K562 (cell line): Measurements from ENCODE around the gene SMIM13. TPM values are rescaled to one million over a fixed set of nuclear protein-coding genes. Genes with fewer than 3 reads are reported as not detected.

Source experiments
- ARID1B ChIP-seq: fragments of 450-650 bp; IDR thresholded peaks from 2 replicates; pipeline ENCODE4 v1.6.1; 2016; ENCODE audit warnings: antibody characterized with exemption, mild to moderate bottlenecking, inconsistent platforms
- CXXC5 ChIP-seq: fragments of 250-450 bp; sonication (Bioruptor Pico); IDR thresholded peaks from 2 replicates; pipeline ENCODE4 v1.8.0; 2022; ENCODE audit warnings: inconsistent platforms, mild to moderate bottlenecking, moderate library complexity
- FOXK2 ChIP-seq, 2 experiments: fragments of 450-650 bp; IDR thresholded peaks in 1 of 2; conservative IDR thresholded peaks in 1 of 2; 2 replicates each; pipeline ENCODE4 v1.6.1; 2016; ENCODE audit warnings: low read depth in 2 of 2, mild to moderate bottlenecking in 1 of 2
- HDAC1 ChIP-seq, 2 experiments: fragments of 450-650 bp; IDR thresholded peaks; 2 replicates each; pipeline ENCODE4 v1.6.1; 2016 to 2017; ENCODE audit warnings: inconsistent platforms in 1 of 2, mild to moderate bottlenecking in 1 of 2, moderate library complexity in 1 of 2
- KAT7 ChIP-seq: sonication (generic); formaldehyde crosslinking; IDR thresholded peaks from 2 replicates; pipeline ENCODE4 v1.8.0; 2022; ENCODE audit warnings: missing genetic modification reagents, mild to moderate bottlenecking, borderline replicate concordance
- MAZ ChIP-seq, 2 experiments: fragments of 450-650 bp in 1 of 2; sonication (generic) in 1 of 2; formaldehyde crosslinking; IDR thresholded peaks in 1 of 2; conservative IDR thresholded peaks in 1 of 2; 2 replicates each; pipeline versions ENCODE4 v1.4.0 to v1.5.0; 2020; ENCODE audit warnings: mild to moderate bottlenecking in 1 of 2, missing genetic modification reagents in 1 of 2
- NCOA2 ChIP-seq, 2 experiments: fragments of 450-650 bp; IDR thresholded peaks; 2 replicates each; pipeline ENCODE4 v1.6.1; 2018; ENCODE audit warnings: mild to moderate bottlenecking in 2 of 2, moderate library complexity in 1 of 2; ENCODE audit not compliant: partially characterized antibody in 2 of 2
- NR1H2 ChIP-seq: sonication (generic); formaldehyde crosslinking; IDR thresholded peaks from 2 replicates; pipeline ENCODE4 v1.4.0; 2020; ENCODE audit warnings: mild to moderate bottlenecking, missing genetic modification reagents
- SMARCA4 ChIP-seq: fragments of 450-650 bp; IDR thresholded peaks from 2 replicates; pipeline ENCODE4 v1.6.1; 2016
- SOX6 ChIP-seq: fragments of 450-650 bp; IDR thresholded peaks from 2 replicates; pipeline ENCODE4 v1.6.1; 2014; ENCODE audit warnings: mild to moderate bottlenecking
- TEAD1 ChIP-seq, 2 experiments: fragments of 450-650 bp in 1 of 2; sonication (generic) in 1 of 2; formaldehyde crosslinking; IDR thresholded peaks; 2 replicates each; pipeline versions ENCODE4 v1.4.0 to v1.8.0; 2020 to 2022; ENCODE audit warnings: mild to moderate bottlenecking in 2 of 2, missing genetic modification reagents in 1 of 2
- ZNF589 ChIP-seq: fragments of 200-800 bp; sonication (Bioruptor generic); IDR thresholded peaks from 2 replicates; pipeline ENCODE4 v1.6.1; 2016; ENCODE audit warnings: low read depth, missing genetic modification characterization, missing compliant biosample characterization
- ZNF655 ChIP-seq: fragments of 250-450 bp; sonication (Bioruptor Pico); IDR thresholded peaks from 2 replicates; pipeline ENCODE4 v1.5.0; 2021
- ZNF75A ChIP-seq: fragments of 450-650 bp; formaldehyde crosslinking; IDR thresholded peaks from 2 replicates; pipeline ENCODE4 v1.4.0; 2020; ENCODE audit warnings: mild to moderate bottlenecking
- ZZZ3 ChIP-seq: fragments of 450-650 bp; IDR thresholded peaks from 2 replicates; pipeline ENCODE4 v1.6.1; 2016; ENCODE audit warnings: antibody characterized with exemption, mild to moderate bottlenecking, moderate library complexity
- polyA plus RNA-seq, 8 experiments: library from polyadenylated mRNA; depleted of rRNA in 4 of 8; stranded (reverse) in 5 of 8; unstranded in 3 of 8; fragments of >200 nt; fragmentation: Nextera tagmentation in 2 of 8; fragmentation: Illumina TruSeq in 1 of 8; extraction: Ambion mirVana in 2 of 8; extraction: Trizol in 1 of 8; gene quantifications; 2 replicates each; pipeline versions ENCODE4 v1.2.1 to v1.2.3, GENCODE V29; 2011 to 2014; ENCODE audit warnings: inconsistent platforms in 1 of 8, missing spikeins in 1 of 8
- total RNA-seq, 7 experiments: library from RNA; depleted of rRNA in 6 of 7; stranded (reverse); fragments of >200 nt in 6 of 7; fragmentation: Illumina TruSeq in 2 of 7; extraction: Trizol in 2 of 7; gene quantifications; 2 replicates each; pipeline versions ENCODE4 v1.2.1 to v1.2.3, GENCODE V29; 2011 to 2021; ENCODE audit warnings: low replicate concordance in 1 of 7
- TF ChIP-seq, protein P1 (sequence below): fragments of 450-650 bp; IDR thresholded peaks from 2 replicates; pipeline ENCODE4 v1.6.1; 2016; ENCODE audit warnings: low read depth
- TF ChIP-seq, protein P2 (sequence below): fragments of 450-650 bp; IDR thresholded peaks from 2 replicates; pipeline ENCODE4 v1.6.1; 2014; ENCODE audit warnings: low read depth, mild to moderate bottlenecking, moderate library complexity, borderline replicate concordance

Gene SMIM13
- total and polyA plus RNA-seq, 9 of the 15 experiments (the other 6 are each of a cell fraction or from before 2014, with no cell fraction given), result 5.5 to 24.8 (median 11.7) TPM

DNA sequence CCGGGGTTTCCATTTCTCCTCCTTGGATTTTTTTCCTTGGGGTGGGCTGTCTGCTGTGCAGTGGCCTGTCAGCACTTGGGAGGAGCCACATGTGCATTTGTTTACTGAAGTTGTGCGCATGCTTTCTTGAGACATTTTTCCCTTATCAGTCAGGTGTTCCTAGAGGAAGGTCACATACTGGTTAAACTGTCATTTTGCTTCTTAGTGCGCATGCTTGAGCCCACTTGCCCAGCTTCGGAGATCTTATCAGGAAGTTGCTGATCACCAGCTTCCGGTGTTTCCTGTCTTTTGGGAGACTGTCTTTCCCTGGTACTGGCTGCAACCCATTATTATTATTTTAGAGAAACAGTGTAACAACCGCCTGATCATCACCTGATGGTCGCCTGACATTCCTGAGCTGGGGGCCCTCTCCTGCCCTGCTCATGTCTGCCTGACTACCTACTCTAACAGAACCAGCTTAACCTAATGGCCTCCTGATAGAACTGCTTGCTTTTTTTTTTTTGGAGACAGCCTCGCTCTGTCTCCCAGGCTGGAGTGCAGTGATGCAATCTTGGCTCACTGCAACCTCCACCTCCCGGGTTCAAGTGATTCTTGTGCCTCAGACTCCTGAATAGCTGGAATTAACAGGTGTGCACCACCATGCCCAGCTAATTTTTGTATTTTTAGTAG is 18.3 kb downstream of the SMIM13 start (continued):
- TF ChIP-seq, protein P1, sequence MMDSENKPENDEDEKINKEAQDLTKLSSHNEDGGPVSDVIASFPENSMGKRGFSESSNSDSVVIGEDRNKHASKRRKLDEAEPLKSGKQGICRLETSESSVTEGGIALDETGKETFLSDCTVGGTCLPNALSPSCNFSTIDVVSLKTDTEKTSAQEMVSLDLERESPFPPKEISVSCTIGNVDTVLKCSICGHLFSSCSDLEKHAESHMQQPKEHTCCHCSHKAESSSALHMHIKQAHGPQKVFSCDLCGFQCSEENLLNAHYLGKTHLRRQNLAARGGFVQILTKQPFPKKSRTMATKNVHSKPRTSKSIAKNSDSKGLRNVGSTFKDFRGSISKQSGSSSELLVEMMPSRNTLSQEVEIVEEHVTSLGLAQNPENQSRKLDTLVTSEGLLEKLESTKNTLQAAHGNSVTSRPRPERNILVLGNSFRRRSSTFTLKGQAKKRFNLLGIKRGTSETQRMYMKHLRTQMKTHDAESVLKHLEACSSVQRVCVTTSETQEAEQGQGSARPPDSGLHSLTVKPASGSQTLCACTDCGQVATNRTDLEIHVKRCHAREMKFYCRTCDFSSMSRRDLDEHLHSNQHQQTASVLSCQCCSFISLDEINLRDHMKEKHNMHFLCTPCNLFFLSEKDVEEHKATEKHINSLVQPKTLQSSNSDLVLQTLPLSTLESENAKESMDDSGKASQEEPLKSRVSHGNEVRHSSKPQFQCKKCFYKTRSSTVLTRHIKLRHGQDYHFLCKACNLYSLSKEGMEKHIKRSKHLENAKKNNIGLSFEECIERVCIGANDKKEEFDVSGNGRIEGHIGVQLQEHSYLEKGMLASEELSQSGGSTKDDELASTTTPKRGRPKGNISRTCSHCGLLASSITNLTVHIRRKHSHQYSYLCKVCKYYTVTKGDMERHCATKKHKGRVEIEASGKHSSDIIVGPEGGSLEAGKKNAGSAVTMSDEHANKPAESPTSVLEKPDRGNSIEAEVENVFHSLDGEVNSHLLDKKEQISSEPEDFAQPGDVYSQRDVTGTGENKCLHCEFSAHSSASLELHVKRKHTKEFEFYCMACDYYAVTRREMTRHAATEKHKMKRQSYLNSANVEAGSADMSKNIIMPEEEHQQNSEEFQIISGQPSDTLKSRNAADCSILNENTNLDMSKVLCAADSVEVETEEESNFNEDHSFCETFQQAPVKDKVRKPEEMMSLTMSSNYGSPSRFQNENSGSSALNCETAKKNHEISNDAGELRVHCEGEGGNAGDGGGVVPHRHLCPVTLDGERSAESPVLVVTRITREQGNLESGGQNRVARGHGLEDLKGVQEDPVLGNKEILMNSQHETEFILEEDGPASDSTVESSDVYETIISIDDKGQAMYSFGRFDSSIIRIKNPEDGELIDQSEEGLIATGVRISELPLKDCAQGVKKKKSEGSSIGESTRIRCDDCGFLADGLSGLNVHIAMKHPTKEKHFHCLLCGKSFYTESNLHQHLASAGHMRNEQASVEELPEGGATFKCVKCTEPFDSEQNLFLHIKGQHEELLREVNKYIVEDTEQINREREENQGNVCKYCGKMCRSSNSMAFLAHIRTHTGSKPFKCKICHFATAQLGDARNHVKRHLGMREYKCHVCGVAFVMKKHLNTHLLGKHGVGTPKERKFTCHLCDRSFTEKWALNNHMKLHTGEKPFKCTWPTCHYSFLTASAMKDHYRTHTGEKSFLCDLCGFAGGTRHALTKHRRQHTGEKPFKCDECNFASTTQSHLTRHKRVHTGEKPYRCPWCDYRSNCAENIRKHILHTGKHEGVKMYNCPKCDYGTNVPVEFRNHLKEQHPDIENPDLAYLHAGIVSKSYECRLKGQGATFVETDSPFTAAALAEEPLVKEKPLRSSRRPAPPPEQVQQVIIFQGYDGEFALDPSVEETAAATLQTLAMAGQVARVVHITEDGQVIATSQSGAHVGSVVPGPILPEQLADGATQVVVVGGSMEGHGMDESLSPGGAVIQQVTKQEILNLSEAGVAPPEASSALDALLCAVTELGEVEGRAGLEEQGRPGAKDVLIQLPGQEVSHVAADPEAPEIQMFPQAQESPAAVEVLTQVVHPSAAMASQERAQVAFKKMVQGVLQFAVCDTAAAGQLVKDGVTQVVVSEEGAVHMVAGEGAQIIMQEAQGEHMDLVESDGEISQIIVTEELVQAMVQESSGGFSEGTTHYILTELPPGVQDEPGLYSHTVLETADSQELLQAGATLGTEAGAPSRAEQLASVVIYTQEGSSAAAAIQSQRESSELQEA, result no peak
- TF ChIP-seq, protein P2, sequence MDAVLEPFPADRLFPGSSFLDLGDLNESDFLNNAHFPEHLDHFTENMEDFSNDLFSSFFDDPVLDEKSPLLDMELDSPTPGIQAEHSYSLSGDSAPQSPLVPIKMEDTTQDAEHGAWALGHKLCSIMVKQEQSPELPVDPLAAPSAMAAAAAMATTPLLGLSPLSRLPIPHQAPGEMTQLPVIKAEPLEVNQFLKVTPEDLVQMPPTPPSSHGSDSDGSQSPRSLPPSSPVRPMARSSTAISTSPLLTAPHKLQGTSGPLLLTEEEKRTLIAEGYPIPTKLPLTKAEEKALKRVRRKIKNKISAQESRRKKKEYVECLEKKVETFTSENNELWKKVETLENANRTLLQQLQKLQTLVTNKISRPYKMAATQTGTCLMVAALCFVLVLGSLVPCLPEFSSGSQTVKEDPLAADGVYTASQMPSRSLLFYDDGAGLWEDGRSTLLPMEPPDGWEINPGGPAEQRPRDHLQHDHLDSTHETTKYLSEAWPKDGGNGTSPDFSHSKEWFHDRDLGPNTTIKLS, result no peak
- peak; percentile 75 to 81 for TF ChIP-seq FOXK2 (conservative IDR thresholded peaks at IDR 0.05 in 1 of 2, IDR thresholded peaks at IDR 0.05 in 1 of 2; ENCODE audit: low read depth in 2 of 2)
- peak; percentile 93 for TF ChIP-seq CXXC5 (CRISPR knock-in tag)
- peak; percentile 50; the same call in 1 of the 2 replicates for TF ChIP-seq SMARCA4
- no peak for TF ChIP-seq ZNF655 (CRISPR knock-in tag)
- peak in 1 of 2 experiments; percentile 54; a peak in 1 of 4 replicates for TF ChIP-seq HDAC1 (IDR thresholded peaks at IDR 0.05)
- TF ChIP-seq NCOA2 (IDR thresholded peaks at IDR 0.05; ENCODE audit: partially characterized antibody in 2 of 2), result no peak
- TF ChIP-seq ZZZ3, result no peak
- TF ChIP-seq ARID1B, result peak; percentile 20; the same call in 1 of the 2 replicates
- no peak for TF ChIP-seq KAT7 (CRISPR knock-in tag)
- 0 out of 2 replicates have a peak, but pooled peaks have one; percentile 37 for TF ChIP-seq SOX6
- TF ChIP-seq ZNF589 (CRISPR knock-in tag), result peak; percentile 68
- TF ChIP-seq TEAD1 (CRISPR knock-in tag; IDR thresholded peaks at IDR 0.05), result 0 out of 4 replicates have a peak, but pooled peaks of 1 of the 2 experiments have one; percentile 22
- no peak for TF ChIP-seq ZNF75A (CRISPR knock-in tag)
- no peak for TF ChIP-seq NR1H2
- no peak for TF ChIP-seq MAZ (CRISPR knock-in tag; conservative IDR thresholded peaks at IDR 0.05 in 1 of 2, IDR thresholded peaks at IDR 0.05 in 1 of 2)
